MM.1S (cell line): Measurements from ENCODE around the gene IPCEF1.

Experiments used
- EZH2 ChIP-seq: fragments of 300-600 bp; sonication (generic); optimal IDR thresholded peaks from 2 replicates; pipeline ENCODE3; 2017; ENCODE audit warnings: low read depth, mild to moderate bottlenecking, antibody characterized with exemption, low read length, mixed read lengths
- EZH2phosphoT487 ChIP-seq: fragments of 300-600 bp; sonication (generic); IDR thresholded peaks from 2 replicates; pipeline ENCODE4 v1.6.1; 2018; ENCODE audit warnings: antibody characterized with exemption, low read length
- TF ChIP-seq, protein P1 (sequence below): fragments of 300-600 bp; sonication (generic); IDR thresholded peaks from 2 replicates; pipeline ENCODE4 v1.5.1; 2016; ENCODE audit warnings: antibody characterized with exemption, low read length, mixed read lengths

DNA sequence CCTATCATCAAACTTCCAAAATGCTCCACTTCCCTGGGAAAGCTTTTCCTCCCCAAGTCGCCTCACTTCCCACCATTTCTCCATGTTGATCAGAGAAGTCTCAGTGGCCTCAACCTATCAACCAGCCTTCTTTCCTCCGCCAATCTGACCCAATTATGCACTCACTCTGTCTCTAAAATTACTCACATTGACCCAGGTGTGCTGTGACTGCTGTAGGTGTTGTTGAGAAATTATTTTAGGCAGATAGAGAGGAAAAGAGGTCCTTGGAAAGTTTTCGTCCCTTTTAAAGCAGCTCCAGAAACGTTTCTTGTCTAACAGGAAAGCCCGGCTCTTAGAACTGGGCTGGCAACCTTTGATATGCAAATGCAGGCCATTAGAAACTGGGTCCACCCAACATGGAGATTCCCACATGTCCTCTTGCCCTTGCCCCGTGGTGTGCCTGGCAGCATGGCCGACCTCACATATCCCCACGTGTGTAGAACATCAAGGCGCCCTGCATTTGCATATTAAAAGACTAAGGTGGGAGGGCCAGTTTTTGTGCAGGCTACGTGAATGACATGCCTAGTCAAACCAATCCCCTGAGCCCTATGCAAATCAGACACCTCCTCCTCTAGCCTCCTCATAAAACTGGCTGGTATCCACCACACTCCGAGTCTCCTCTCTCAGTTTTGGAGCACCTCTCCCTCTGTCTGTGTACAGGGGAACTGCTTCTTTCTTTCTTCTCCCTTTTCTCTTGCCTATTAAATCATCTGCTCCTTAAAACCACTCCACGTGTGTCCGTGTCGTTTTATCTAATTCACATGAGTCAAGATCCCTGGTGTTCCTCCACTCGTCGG, 12.9 kb downstream of the IPCEF1 start:
- TF ChIP-seq, protein P1, sequence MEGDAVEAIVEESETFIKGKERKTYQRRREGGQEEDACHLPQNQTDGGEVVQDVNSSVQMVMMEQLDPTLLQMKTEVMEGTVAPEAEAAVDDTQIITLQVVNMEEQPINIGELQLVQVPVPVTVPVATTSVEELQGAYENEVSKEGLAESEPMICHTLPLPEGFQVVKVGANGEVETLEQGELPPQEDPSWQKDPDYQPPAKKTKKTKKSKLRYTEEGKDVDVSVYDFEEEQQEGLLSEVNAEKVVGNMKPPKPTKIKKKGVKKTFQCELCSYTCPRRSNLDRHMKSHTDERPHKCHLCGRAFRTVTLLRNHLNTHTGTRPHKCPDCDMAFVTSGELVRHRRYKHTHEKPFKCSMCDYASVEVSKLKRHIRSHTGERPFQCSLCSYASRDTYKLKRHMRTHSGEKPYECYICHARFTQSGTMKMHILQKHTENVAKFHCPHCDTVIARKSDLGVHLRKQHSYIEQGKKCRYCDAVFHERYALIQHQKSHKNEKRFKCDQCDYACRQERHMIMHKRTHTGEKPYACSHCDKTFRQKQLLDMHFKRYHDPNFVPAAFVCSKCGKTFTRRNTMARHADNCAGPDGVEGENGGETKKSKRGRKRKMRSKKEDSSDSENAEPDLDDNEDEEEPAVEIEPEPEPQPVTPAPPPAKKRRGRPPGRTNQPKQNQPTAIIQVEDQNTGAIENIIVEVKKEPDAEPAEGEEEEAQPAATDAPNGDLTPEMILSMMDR, result no peak
- TF ChIP-seq EZH2phosphoT487, result no peak
- TF ChIP-seq EZH2, result no peak
